RWPE2 (cell line): Measurements from ENCODE around the gene EP400.
A peak's percentile ranks its signal among the peaks of the same experiment; 100 is the strongest.
"Not testable (repeated sequence)": the region's sequence is repeated elsewhere in the genome, so short reads cannot be mapped to it uniquely, and the experiment has no call there.

Source experiments
- ATAC-seq: fragments of 200-7000 bp; cut with Tn5 transposase; 3 replicates; pipeline ENCODE4 v1.9.1; 2021; ENCODE audit warnings: low read depth
- DNase-seq: peaks from one replicate; pipeline ENCODE4 v3.0.0-alpha.2; 2020; ENCODE audit warnings: low spot score
- H3K27ac ChIP-seq: fragments of 450-650 bp; 2 replicates; pipeline ENCODE4 v1.5.1; 2017; ENCODE audit warnings: mild to moderate bottlenecking; ENCODE audit not compliant: poor library complexity, severe bottlenecking
- H3K27me3 ChIP-seq: fragments of 250-450 bp; sonication (Bioruptor Pico); 2 replicates; pipeline ENCODE4 v1.5.1; 2021; ENCODE audit warnings: mild to moderate bottlenecking, moderate library complexity; ENCODE audit not compliant: insufficient read depth, poor library complexity, severe bottlenecking
- H3K36me3 ChIP-seq: fragments of 250-450 bp; sonication (Bioruptor Pico); 2 replicates; pipeline ENCODE4 v1.5.1; 2020; ENCODE audit warnings: low read depth, mild to moderate bottlenecking, moderate library complexity
- H3K4me1 ChIP-seq: fragments of 250-450 bp; sonication (Bioruptor Pico); 2 replicates; pipeline ENCODE4 v1.5.1; 2021; ENCODE audit warnings: mild to moderate bottlenecking, moderate library complexity; ENCODE audit not compliant: insufficient read depth, poor library complexity, severe bottlenecking
- H3K4me3 ChIP-seq: fragments of 250-450 bp; sonication (Bioruptor Pico); 2 replicates; pipeline ENCODE4 v1.5.1; 2021; ENCODE audit warnings: mild to moderate bottlenecking, moderate library complexity; ENCODE audit not compliant: severe bottlenecking
- H3K9me3 ChIP-seq: fragments of 250-450 bp; sonication (Bioruptor Pico); 2 replicates; pipeline ENCODE4 v1.5.1; 2021; ENCODE audit warnings: mild to moderate bottlenecking, moderate library complexity; ENCODE audit not compliant: severe bottlenecking
- TF ChIP-seq, protein P1 (sequence below): fragments of 450-650 bp; IDR thresholded peaks from one replicate; pipeline ENCODE4 v1.5.1; 2017; ENCODE audit warnings: mild to moderate bottlenecking, moderate library complexity; ENCODE audit not compliant: poor library complexity, severe bottlenecking

Gene EP400

DNA sequence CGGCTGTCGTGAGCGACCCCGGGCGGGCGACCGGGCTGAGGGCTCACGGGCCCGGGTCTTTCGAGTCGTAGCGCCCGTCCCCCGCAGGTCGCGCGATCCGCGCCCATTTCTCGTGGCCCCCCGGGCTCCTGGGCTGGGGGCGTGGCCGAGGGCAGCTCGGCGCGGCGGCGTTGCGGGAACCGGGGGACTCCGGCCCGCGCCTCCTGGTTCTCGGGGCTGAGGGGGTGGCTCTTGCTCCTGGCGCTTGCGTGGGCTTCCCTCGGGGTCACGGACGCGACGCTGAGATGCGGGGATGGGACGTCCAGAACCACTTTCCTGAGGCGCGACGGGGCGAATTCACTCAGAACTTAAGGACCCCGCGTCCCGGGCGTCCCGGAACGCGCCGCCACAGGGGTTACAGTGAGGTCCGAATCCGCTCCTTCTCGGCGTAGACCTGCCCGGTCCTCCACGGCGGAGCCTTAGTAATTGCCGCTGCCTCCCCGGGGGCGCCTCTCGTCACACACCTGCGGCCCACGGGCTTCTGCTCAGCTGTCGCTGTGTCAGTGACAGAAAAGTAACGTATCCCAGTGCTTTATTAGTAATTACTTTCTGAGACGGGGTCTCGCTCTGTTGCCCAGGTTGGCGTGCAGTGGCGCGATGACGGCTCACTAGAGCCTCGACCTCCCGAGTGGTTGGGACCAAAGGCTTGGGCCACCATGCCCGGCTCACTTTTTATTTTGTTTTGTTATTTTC, 606 bp downstream of the EP400 start:
- TF ChIP-seq, protein P1, sequence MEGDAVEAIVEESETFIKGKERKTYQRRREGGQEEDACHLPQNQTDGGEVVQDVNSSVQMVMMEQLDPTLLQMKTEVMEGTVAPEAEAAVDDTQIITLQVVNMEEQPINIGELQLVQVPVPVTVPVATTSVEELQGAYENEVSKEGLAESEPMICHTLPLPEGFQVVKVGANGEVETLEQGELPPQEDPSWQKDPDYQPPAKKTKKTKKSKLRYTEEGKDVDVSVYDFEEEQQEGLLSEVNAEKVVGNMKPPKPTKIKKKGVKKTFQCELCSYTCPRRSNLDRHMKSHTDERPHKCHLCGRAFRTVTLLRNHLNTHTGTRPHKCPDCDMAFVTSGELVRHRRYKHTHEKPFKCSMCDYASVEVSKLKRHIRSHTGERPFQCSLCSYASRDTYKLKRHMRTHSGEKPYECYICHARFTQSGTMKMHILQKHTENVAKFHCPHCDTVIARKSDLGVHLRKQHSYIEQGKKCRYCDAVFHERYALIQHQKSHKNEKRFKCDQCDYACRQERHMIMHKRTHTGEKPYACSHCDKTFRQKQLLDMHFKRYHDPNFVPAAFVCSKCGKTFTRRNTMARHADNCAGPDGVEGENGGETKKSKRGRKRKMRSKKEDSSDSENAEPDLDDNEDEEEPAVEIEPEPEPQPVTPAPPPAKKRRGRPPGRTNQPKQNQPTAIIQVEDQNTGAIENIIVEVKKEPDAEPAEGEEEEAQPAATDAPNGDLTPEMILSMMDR = no peak
- ATAC-seq (no peak; the same call in 2 of the 3 replicates), DNase-seq (no peak)
- Histone ChIP-seq H3K27ac (peak overlapping the region; percentile 46), H3K9me3 (no peaks in the 10 kb centered on the region), H3K36me3 (no peaks in the 10 kb centered on the region), H3K27me3 (no peaks in the 10 kb centered on the region), H3K4me3 (peak overlapping the region; percentile 81), H3K4me1 (peaks cover 4% of the 10 kb centered on the region)

DNA sequence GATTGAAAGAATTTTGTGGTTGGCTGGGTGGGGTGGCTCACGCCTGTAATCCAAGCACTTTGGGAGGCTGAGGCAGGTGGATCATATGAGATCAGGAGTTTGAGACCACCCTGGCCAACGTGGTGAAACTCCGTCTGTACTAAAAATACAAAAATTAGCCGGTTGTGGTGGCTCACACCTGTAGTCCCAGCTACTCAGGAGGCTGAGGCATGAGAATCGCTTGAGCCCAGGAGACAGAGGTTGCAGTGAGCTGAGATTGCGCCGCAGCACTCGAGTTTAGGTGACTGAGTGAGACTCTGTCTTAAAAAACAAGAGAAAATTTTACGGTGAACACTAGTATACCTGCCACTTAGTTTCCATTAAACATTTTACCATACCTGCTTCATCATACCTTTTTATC, 4.1 kb downstream of the EP400 start:
- H3K4me3 ChIP-seq, ATAC-seq, H3K27me3 ChIP-seq, H3K27ac ChIP-seq, DNase-seq, H3K9me3 ChIP-seq, H3K36me3 ChIP-seq: not testable (repeated sequence)
- peaks cover 15% of the 10 kb centered on the region for H3K4me1 ChIP-seq

DNA sequence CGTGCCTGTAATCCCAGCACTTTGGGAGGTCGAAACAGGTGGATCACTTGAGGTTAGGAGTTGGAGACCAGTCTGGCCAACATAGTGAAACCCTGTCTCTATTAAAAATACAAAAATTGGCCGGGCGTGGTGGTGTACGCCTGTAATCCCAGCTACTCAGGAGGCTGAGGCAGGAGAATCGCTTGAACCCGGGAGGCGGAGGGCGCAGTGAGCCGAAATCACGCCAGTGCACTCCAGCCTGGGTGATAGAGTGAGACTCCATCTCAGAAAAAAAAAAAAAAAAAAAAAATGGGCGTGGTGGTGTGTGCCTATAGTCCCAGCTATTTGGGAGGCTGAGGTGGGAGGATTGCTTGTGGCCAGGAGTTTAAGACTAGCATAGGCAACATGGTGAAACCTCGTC, 4.7 kb downstream of the EP400 start:
- H3K27ac ChIP-seq, DNase-seq, ATAC-seq, H3K27me3 ChIP-seq, H3K9me3 ChIP-seq, H3K36me3 ChIP-seq, H3K4me3 ChIP-seq: not testable (repeated sequence)
- peaks cover 15% of the 10 kb centered on the region for H3K4me1 ChIP-seq

DNA sequence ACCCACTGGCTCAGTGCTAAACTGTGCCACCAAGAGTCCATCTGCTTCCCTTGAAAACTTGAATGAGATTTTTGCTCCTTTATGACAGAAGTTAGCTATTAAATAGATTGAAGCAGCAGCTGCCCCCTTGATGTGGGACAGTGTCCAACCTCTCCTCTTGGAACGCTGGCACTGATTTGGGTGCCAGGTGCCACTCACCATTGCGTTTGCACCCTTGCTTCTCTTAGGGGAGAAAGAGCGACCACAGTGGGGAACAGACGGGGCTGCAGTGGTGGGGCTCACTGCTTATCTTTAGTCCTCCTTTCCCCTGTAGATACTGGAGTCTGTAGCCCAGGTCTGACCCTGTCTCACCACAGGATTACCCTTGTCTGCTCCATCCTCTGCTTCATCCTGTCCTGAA, 9.4 kb downstream of the EP400 start:
- Histone ChIP-seq H3K27me3 (no peaks in the 10 kb centered on the region), H3K27ac (no peak overlapping the region), H3K4me3 (no peak overlapping the region), H3K4me1 (peaks cover 11% of the 10 kb centered on the region), H3K9me3 (no peaks in the 10 kb centered on the region), H3K36me3 (peaks cover 18% of the 10 kb centered on the region)
- TF ChIP-seq, protein P1 = no peak
- DNase-seq (no peak), ATAC-seq (no peak)

DNA sequence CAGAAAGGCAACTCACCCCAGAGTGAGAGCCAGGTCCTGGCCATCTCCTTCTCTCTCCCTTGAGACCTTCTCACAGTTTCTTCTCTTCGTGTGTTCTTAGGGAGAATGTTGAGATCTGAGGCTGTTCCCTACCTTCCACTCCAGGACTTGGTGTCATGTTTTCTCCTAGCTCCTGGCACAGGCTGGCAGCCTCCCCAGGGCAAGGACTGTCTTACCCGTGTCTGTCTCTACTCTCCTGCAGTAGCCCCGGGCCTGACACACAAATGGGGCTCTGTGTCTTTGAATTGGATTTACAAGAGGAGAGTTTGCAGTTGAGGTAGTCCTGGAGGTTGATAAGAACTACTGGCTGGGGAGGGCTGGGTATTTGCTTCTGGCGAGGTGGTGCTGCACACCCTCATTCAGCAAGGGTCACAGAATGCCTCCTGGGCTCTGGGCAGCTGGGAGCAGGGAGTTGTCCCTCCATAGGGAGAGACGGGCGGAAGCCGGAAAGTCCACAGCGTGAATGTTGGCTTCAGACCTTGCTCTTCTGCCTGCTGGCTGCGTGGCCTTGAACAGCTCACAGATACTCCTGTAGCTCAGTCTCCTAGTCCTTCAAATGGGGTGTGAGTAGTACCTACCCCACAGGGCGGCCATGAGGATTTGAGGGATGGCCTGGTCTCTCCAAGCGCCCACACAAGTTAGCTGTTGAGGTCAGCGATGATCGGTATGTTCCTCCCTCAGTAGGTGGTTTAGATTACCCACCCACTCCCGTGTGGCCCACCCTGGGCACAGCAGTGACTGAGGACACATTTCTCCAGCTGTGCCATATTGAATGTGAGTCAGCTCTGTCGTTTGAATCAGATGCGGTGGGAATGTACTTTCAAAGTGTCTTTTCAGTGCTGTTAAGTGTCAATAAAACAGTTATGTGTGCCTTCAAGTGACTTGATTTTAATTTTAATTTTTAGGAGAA, 10.2 kb downstream of the EP400 start:
- Histone ChIP-seq H3K4me3 (no peak overlapping the region), H3K27me3 (no peaks in the 10 kb centered on the region), H3K36me3 (peaks cover 18% of the 10 kb centered on the region), H3K4me1 (peaks cover 11% of the 10 kb centered on the region), H3K9me3 (no peaks in the 10 kb centered on the region), H3K27ac (no peak overlapping the region)
- ATAC-seq (0 out of 3 replicates have a peak, but pooled peaks have one; percentile 15), DNase-seq (no peak)
- TF ChIP-seq, protein P1 = no peak

- H3K27me3 ChIP-seq, DNase-seq, H3K4me3 ChIP-seq, H3K9me3 ChIP-seq, H3K27ac ChIP-seq, ATAC-seq, H3K4me1 ChIP-seq: not testable (repeated sequence)
- H3K36me3 ChIP-seq = peaks cover 18% of the 10 kb centered on the region
These were observed 11.0 kb downstream of the EP400 start for GRCh38 chr12:131960590-131961325.

- not testable (repeated sequence) for H3K4me1 ChIP-seq, ATAC-seq, H3K27ac ChIP-seq, DNase-seq, H3K27me3 ChIP-seq, H3K9me3 ChIP-seq, H3K4me3 ChIP-seq
- peaks cover 18% of the 10 kb centered on the region for H3K36me3 ChIP-seq
These were observed 11.6 kb downstream of the EP400 start for GRCh38 chr12:131961328-131961727.
